Stimulated activated naive CD8-positive, alpha-beta T cell treated with anti-CD3 and anti-CD28 coated beads, Interleukin-15, Interleukin-2, amounts not matched to agents 100 U/mL and 50 U/mL, for 24 hours (primary cell): ENCODE data around the gene EFS.
"Not testable (repeated sequence)": the region's sequence is repeated elsewhere in the genome, so short reads cannot be mapped to it uniquely, and the experiment has no call there.

Source experiments
- ATAC-seq: fragments of 150-1000 bp; cut with Tn5 transposase; one replicate; pipeline ENCODE4 v1.10.0; 2021
- DNase-seq: peaks from one replicate; pipeline ENCODE4 v3.0.0; 2021

EFS gene

DNA sequence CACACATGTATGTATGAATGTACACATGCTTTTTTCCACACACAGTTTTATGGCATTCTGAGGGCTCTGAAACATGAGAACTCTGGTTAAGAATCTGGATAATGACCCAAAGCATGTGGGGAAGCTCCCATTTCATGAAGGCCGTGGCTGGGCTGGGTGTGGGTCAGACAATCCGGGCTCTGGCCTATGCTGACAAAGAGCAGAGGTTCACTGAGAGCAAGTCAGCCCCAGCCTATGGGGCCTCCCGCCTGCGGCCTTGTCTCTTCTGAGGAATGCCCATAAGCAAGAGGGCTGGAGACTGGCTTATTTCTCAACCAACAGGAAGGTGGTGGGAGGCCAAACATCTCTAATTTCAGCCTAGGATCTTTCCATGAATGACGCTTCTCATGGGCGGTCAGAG lies 34.6 kb upstream of the EFS start:
- no peak for DNase-seq

DNA sequence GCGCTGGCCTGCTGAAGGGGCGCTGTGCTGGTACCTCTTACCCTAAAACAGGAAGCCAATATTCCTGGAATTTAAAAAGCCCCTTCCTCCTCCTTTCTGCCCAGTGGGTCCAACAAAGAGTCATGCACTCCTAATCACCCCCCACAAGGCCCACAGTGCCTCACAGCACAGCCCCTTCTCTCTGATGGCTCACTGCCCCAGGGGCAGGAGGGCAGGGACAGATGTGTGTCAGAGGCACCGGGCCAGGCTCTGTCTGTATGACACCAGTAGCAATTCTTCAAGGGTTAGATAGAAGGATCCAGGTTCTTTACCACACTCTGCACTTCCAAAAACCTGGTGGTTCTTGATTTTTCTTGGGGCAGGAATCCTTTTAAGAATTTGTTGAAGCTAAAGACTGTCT lies 34.2 kb upstream of the EFS start:
- DNase-seq (no peak), ATAC-seq (no peak)

More for the DNA sequence above, 34.6 kb upstream of the EFS start:
- ATAC-seq, result no peak

DNA sequence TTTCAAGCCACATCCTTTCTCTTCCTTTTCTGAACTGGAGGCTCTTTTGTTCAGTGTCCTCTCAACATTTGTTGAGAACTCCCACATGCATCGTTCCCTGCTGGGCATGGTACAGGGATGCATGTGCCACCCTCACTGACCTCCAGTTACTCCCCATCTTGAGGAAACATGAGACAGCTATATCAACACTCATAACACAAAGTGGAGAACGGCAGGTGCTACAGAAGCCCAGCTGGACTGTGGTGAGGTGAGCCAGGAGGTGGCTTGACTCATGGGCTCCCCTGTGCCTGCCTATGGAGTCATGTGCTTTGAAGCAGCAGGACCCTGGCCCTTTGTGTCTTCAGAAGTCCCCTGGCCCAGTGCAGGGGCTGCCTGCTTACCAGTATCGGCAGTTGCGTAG lies 33.4 kb upstream of the EFS start:
- ATAC-seq (no peak), DNase-seq (no peak)

DNA sequence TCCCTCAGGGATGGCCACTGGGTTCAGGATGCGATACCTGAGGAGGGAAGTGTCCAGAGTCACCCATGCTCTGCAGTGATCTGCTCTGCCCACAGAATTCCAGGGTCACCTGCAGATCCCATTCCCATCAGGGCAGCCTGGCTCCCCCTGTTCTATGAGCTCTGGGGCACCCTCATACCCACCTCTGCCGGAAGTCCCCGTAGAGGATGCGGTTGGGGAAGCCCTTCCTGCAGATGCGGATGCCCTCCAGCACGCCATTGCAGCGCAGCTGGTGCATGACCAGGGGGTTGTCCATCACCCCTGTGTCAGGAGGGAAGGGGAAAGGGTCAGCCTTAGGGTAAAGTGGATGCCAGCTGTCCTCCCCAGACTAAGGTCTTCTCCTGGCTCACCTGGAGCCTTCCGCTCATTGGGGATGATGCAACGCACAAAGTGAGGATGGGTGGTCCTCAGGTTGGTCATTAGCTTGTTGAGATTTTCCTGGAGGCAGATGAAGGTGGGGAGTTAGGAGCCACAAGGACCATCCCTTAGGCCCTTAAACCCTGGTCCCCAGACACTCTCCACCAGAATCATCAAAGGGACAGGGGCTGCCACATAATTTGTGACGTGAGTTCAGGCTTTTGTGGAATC lies 31.9 kb upstream of the EFS start:
- ATAC-seq (no peak), DNase-seq (no peak)

DNA sequence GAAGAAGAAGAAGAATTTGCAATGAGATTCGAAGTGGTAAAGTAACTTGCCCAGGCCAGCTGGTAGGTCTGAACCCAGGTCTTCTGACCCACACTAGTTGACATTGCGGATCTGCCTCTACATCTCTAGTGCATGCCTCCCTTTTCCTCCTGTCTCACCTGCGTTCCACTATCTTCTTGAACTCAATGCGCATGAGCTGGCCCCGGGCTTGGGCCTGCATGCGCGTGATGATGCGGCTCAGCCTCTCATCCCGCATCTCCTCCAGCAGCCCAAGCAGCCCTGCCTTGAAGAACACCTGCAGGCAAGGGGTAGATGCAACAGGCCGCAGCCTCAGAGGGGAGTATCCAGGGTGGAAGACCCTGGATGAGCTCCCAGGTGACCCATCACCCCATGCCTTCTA lies 31.2 kb upstream of the EFS start:
- no peak for DNase-seq
- no peak for ATAC-seq

DNA sequence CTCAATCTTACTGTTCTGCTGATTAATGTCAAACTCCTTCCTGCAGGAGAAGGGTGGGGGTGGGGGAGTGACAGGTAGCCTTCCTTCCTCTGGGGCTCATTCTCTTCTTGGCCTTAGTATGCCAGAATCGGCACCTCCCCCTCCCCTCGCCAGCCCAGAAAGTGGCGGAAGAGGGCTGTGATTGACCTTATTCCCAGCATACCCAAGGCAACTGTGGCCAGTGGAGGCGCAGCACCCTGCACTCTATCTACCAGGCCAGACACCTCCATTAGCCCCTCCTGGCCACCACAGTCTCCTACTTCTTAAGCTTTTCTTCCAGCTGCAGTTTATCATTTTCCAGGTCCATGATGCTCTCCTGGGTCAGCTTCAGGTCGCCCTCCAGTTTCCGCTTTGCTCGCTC lies 27.6 kb upstream of the EFS start:
- ATAC-seq (no peak), DNase-seq (no peak)

DNA sequence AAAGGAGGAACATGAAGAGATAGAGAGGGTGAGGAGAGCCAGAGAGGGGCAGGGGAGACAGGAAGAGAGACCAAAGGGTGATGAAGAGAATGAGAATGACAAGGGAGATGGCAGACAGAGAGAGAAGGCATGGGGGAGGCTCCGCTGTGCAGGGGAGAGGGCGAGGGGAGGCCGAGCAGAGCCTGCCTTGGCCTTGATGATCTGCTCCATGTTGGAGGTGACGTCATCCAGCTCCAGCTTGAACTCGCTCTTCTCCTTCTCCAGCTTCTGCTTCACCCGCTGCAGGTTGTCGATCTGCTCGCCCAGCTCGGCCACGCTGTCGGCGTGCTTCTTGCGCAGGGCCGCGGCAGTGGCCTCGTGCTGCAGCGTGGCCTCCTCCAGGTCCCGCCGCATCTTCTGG lies 24.9 kb upstream of the EFS start:
- ATAC-seq, DNase-seq: not testable (repeated sequence)

DNA sequence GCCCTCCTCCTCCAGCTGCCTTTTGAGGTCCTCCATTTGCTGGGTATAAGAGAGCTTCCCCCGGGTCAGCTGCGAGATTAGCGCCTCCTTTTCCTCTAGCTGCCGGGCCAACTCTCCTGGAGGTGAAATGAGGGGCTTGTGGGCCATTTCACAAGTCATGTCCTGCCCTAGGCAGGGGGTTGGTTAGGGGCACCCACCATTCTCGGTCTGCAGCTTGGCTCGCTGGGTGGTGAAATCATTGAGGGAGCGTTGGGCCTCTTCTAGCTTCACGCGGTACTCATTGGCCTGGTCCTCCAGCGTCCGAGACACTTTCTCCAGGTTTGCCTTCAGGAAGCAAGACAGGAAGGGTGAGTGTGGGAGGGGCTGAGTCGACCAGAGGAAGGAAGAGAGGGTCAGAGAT lies 24.4 kb upstream of the EFS start:
- DNase-seq (no peak), ATAC-seq (no peak)

DNA sequence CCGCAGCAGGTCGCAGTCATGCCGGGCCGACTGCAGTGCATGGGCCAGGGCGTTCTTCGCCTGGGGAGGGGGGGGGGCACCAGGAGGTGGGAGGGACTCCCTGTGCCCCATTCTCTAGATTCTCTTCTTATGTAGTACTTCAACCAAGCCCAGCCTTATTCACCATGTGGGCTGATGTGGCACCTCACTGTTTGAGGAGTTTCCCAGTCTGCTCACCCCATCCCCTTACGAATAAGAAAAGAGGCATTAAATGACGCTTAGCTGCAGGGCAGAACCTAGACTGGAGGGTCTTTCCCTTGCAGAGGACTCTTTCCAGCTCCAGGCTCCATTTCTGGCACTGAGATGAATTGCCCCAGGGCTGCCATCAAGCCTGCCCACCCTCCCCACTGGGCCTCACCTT lies 24.0 kb upstream of the EFS start:
- ATAC-seq, result no peak
- DNase-seq, result no peak

DNA sequence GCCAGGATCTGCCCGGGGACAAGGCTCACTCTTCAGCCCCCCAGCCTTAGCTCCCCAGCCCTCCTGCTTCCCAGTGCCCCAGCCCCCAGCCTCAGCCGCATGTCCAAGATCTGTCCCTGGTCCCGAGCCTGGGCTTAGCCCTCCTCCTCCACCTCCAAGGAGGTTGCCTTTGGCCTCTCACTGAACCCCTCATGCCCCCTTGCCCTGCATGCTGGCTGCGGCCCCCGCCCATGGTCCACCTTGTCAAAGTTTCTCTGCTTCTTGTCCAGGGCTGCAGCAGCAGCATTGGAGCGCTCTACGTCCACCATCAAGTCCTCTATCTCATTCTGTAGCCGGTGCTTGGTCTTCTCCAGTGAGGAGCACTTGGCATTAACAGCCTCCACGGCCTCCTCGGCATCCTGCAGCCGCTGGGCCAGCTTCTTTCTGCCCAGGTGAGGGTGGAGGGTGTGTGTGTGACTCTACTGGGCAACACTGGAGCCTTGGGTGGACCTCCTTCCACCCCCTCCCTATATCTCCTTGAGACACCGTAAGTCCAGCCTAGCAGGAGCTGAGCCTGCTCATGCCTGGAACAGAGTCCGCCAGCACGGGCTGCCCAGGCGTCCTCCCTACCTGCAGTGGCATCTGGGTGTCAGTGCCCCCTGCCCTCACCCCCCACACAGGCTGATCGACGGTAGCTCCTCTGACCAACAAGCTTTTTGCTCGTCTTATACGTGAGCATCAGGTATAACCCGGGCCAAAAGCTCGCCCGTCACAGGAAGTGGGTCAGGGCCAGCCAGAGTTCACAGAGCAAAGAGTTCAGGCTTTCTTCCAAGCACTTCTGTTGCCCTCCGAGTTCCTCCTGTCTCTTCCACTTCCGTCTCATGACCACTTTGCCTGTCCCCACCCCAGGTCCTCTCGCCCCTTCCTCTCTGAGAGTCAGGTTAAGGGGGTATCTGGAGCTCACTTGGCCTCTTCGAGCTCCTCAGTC lies 23.2 kb upstream of the EFS start:
- DNase-seq (no peak), ATAC-seq (no peak)

DNA sequence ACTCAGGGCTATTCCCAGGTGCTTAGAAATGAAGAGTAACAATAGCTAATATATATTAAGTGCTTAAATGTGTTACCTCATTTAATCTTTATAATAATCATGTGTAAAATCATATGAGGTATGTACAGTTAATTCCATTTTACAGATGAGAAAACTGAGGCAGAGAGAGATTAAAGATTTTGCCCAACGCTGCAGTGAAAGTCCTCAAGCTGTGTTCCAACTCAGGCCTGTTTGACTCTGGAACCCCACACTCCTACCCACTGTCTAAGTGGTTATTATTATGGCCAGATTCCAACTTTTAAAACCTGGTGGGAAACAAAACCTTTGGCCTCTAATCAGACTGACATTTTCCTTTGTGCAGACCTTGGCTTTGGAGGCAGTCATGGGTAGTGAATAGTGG lies 22.0 kb upstream of the EFS start:
- ATAC-seq (no peak), DNase-seq (no peak)

DNA sequence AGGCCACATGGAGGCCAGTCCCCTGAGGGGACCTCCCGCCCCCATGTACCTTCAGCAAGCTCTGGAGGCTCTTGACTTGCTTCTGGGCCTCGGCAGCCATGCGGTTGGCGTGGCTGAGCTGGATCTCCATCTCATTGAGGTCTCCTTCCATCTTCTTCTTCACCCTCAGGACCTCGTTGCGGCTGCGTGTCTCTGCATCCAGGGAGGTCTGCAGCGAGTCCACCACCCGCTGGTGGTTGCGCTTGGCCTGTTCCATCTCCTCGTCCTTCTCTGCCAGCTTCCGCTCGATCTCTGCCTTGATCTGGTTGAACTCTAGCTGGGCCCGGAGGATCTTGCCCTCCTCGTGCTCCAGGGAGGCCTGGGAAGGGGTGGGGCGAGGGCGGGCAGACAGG lies 21.3 kb upstream of the EFS start:
- not testable (repeated sequence) for ATAC-seq, DNase-seq

DNA sequence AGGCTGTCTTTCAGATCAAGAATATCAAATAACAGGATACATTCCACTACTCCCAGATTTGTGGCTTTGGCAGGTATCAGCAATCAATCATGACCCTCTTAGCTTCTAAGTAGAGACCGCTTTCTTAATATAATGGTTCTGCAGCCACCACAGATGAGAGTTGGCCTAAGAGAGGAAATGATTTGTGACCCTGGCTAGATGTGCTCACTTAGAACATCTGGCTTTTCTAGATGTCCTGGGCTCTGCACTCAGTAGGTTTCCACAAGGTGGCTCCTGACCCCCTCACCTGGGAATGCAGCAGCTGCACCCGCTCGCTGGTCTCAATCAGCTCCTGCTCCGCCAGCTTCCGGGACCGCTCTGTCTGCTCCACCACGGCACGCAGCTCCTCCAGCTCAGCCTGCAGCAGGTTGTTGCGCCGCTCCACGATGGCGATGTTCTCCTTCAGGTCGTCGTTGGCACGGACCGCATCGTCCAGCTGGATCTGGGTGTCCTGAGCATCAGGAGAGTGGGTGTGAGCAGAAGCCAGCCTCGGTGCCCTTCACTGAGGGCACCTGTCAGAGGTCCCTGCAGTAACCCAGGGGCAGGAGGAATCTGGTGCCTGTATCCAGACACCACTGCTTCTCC lies 20.8 kb upstream of the EFS start:
- ATAC-seq, result no peak
- DNase-seq, result no peak

DNA sequence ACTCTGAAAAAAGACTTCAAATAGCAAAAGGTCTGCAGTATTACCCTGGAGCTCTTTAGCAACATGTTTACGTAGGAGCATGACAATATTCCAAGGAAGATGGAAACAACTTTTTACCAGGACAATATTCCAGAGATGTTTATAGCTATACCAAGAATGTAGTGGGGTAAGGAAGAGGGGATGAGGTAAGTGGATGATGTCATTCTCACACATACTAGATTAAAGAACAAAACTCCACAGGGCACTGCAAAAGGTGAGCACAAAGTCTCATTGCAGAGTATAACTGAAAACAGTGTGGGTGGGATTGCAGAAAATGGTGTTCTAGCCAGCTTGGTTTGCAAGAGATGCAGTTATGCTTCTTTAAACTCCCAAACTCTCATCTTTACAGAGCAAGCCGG lies 20.3 kb upstream of the EFS start:
- no peak for ATAC-seq
- DNase-seq, result no peak

DNA sequence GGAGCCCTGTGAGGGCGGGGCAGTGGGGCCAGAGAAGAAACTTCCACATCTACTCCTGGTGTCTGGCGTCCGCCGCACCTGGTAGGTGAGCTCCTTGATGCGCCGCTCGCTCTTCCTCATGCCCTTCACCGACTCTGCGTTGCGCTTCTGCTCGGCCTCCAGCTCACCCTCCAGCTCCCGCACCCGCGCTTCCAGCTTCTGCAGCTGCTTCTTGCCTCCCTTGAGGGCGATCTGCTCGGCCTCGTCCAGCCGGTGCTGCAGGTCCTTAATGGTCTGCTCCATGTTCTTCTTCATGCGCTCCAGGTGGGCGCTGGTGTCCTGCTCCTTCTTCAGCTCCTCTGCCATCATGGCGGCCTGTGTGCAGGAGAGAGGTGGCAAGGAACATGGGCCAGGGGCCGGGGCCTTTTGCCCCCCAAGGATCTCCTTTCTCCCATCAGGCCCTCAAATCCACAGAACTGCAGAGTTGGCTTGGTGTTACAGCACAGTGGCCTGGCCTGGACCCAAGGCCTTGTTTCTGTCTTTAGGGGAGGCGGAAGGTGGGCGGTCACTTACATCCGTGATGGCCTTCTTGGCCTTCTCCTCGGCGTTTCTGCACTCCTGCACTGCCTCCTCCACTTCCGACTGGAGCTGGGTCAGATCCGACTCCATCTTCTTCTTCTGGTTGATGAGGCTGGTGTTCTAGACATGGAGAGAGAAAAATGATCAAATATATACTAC lies 19.6 kb upstream of the EFS start:
- no peak for DNase-seq
- ATAC-seq, result no peak

DNA sequence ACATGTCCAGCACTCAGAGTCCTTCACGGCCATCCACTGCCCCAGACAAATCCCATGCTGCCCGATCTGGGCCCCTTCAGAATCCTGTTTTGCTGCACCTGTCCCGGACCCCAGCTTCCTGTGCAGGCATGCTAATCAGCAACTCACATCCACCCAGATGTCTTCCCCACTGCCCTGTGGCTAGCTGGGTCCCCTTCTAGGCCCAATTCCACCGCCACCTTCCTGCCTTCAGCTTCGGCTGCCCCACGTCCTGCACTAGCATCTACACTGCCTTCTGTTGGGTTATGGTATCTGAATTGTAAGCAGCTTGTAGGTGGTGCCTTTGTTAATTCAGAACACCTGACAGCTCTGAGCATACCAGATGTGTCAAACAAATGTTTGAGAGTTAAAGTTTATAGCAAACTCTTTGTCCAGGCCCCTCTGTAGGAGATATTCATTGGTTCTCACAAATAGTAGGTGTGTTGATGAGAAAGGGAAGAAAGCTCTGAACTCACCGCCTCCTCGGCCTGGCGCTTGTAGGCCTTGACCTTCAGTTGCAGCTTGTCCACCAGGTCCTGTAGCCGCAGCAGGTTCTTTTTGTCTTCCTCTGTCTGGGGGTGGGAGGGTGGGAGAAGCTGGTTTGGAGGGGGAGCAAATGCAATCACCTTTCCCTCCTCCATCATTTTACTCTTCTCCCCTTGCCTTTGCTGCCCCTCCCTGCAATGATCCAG lies 17.9 kb upstream of the EFS start:
- ATAC-seq (no peak), DNase-seq (no peak)

DNA sequence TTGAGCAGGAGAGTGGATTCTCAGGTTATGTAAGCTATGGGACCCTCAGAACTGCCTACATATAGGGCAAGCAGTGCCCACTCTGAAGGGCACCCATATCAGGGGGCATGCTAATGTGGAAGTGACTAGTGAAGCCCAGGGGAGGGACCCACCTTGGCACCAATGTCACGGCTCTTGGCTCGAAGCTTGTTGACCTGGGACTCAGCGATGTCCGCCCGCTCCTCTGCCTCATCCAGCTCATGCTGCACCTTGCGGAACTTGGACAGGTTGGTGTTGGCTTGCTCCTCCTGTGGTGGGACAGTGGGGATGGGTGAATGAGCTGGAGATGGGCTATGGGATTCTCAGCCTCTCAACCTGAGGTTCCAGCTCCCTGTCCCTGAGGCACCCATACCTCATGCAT lies 17.3 kb upstream of the EFS start:
- ATAC-seq (no peak), DNase-seq (no peak)

DNA sequence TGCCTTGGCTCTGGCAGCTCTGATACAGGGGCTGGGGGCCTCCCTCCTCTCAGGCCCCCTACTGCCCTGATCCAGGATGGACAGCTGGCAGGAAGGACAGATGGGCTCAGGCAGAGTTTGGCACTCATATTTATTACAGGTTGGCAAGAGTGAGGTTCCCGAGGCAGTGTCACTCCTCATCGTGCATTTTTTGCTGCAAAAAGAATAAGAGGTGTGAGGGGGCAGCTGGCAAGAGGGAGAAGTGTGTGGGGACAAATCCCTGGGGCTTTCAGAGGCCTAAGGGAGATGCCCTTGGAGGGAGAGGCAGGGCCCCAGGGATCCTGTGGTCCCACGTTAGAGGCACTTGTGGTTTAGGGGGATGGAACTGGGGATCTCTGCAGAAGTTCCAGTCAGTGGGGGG lies 16.9 kb upstream of the EFS start:
- ATAC-seq (no peak), DNase-seq (no peak)

DNA sequence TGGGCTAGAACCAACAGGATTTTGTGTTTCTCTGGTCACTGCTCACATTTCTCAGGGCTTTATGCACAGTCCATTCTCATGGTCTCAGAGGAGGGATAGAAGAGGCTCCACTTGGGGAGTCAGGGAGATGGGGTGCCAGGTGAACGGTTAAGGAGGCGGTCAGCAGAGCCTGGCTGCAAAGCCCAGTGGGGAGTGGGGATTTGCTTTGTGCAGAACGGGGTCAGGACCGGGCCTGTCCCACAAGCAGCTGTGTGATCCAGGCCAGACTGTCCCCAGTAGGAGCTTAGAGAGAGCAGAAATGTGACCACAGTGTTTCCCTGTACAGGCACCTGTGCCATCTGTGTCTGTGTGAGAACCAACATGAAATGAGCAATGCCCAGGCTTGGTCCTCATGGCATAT lies 16.0 kb upstream of the EFS start:
- no peak for ATAC-seq
- DNase-seq, result no peak

DNA sequence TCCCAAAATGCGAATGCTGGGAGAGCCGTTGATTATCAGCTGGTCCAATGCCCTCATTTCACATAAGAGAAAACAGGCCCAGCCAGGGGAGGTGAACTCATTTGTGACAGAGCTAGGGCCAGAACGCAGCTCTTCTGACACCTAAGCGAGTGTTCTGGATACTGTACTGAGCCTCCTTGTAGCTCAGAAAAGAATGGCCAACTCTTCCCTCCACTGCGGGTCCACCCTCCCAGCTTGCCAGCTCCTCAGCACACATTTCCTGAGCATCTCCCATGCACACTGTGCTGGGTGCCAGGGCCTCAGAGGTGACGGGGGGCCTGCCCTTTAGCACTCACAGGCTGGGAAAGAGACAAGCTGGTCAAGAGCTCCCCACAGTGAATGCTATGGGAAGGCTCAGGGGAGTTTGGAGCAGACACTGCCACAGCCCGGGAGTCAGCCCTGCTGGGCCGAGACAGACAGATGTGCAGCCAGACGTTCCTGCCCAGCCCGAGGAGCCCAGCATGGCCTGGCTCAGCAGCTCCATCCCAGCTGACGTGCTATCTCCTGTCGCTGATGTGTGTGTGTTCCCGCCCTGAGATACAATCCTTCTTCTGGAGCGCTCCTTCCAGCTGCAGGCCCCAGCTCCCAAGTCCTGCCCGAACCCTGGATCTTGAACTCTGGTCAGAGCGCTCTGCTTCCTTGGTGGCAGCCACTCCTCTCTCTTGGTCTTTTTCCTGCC lies 15.4 kb upstream of the EFS start:
- ATAC-seq (no peak), DNase-seq (no peak)
